K562 (cell line): ENCODE data around the gene EMC1. TPM values are rescaled to one million over a fixed set of nuclear protein-coding genes. Genes with fewer than 3 reads are reported as not detected.
A peak's percentile ranks its signal among the peaks of the same experiment; 100 is the strongest.

Source experiments
- BRF2 ChIP-seq: IDR thresholded peaks from 3 replicates; pipeline ENCODE4 v1.6.1; 2011; ENCODE audit warnings: borderline replicate concordance, mild to moderate bottlenecking; ENCODE audit not compliant: insufficient read length, insufficient read depth
- CSDE1 ChIP-seq, 2 experiments: fragments of 450-650 bp; IDR thresholded peaks; 2 replicates each; pipeline ENCODE4 v1.6.1; 2016; ENCODE audit warnings: mild to moderate bottlenecking in 1 of 2
- CTBP1 ChIP-seq: fragments of 450-650 bp; IDR thresholded peaks from 2 replicates; pipeline ENCODE4 v1.6.1; 2016; ENCODE audit warnings: borderline replicate concordance
- ETV6 ChIP-seq, 3 experiments: fragments of 150-350 bp in 1 of 3; sonication (generic) in 1 of 3; formaldehyde crosslinking in 1 of 3; IDR thresholded peaks; 2 replicates each; pipeline versions ENCODE4 v1.6.1 to v1.8.0; 2014 to 2022; ENCODE audit warnings: borderline replicate concordance in 2 of 3, low read depth in 2 of 3, antibody characterized with exemption in 1 of 3, low read length in 1 of 3, mild to moderate bottlenecking in 1 of 3, missing genetic modification reagents in 1 of 3
- MAFK ChIP-seq: IDR thresholded peaks from 2 replicates; pipeline ENCODE4 v1.6.1; 2011; ENCODE audit warnings: low read length, improper control_type of control experiment
- NFE2 ChIP-seq: IDR thresholded peaks from 2 replicates; pipeline ENCODE4 v1.6.1; 2014; ENCODE audit warnings: antibody characterized with exemption, low read depth
- NFE2L1 ChIP-seq: fragments of 450-650 bp; IDR thresholded peaks from 2 replicates; pipeline ENCODE4 v1.6.1; 2016; ENCODE audit warnings: missing genetic modification characterization, low read depth, mild to moderate bottlenecking, missing compliant biosample characterization, moderate library complexity, borderline replicate concordance
- NKRF ChIP-seq: fragments of 450-650 bp; IDR thresholded peaks from 2 replicates; pipeline ENCODE4 v1.6.1; 2016; ENCODE audit warnings: borderline replicate concordance
- RBM15 ChIP-seq: fragments of 200-400 bp; formaldehyde crosslinking; IDR thresholded peaks from 2 replicates; pipeline ENCODE4 v1.6.1; 2018; ENCODE audit warnings: mild to moderate bottlenecking, low read length, moderate library complexity; ENCODE audit not compliant: insufficient read depth
- RFX7 ChIP-seq: fragments of 250-450 bp; sonication (Bioruptor Pico); IDR thresholded peaks from 2 replicates; pipeline ENCODE4 v1.5.1; 2021; ENCODE audit warnings: mild to moderate bottlenecking
- SP1 ChIP-seq: sonication (generic); formaldehyde crosslinking; IDR thresholded peaks from 2 replicates; pipeline ENCODE4 v1.8.1; 2022; ENCODE audit warnings: mild to moderate bottlenecking, missing genetic modification reagents
- STAT6 ChIP-seq: sonication (generic); formaldehyde crosslinking; IDR thresholded peaks from 2 replicates; pipeline ENCODE4 v1.8.1; 2023; ENCODE audit warnings: mild to moderate bottlenecking, missing genetic modification reagents
- TCF3 ChIP-seq: sonication (generic); formaldehyde crosslinking; IDR thresholded peaks from 2 replicates; pipeline ENCODE4 v1.4.0; 2020; ENCODE audit warnings: mild to moderate bottlenecking, missing genetic modification reagents
- THRAP3 ChIP-seq: fragments of 450-650 bp; IDR thresholded peaks from 2 replicates; pipeline ENCODE4 v1.6.1; 2016; ENCODE audit warnings: mild to moderate bottlenecking, inconsistent platforms, borderline replicate concordance
- U2AF2 ChIP-seq: fragments of 200-400 bp; formaldehyde crosslinking; optimal IDR thresholded peaks from 2 replicates; pipeline ENCODE3; 2017; ENCODE audit warnings: low read depth, mild to moderate bottlenecking, low read length
- ZBTB26 ChIP-seq: fragments of 450-650 bp; formaldehyde crosslinking; IDR thresholded peaks from 2 replicates; pipeline ENCODE4 v1.4.0; 2022; ENCODE audit warnings: missing genetic modification characterization
- ZNF324 ChIP-seq: fragments of 250-450 bp; sonication (Bioruptor Pico); IDR thresholded peaks from 2 replicates; pipeline ENCODE4 v1.4.0; 2020; ENCODE audit warnings: mild to moderate bottlenecking
- ZNF639 ChIP-seq, 2 experiments: fragments of 200-800 bp in 1 of 2; sonication (Bioruptor generic) in 1 of 2; sonication (generic) in 1 of 2; formaldehyde crosslinking in 1 of 2; IDR thresholded peaks in 1 of 2; conservative IDR thresholded peaks in 1 of 2; 2 replicates each; pipeline versions ENCODE4 v1.5.0 to v1.6.1; 2016 to 2020; ENCODE audit warnings: missing compliant biosample characterization in 1 of 2, missing genetic modification characterization in 1 of 2, missing genetic modification reagents in 1 of 2
- polyA plus RNA-seq, 8 experiments: library from polyadenylated mRNA; depleted of rRNA in 4 of 8; stranded (reverse) in 5 of 8; unstranded in 3 of 8; fragments of >200 nt; fragmentation: Nextera tagmentation in 2 of 8; fragmentation: Illumina TruSeq in 1 of 8; extraction: Ambion mirVana in 2 of 8; extraction: Trizol in 1 of 8; gene quantifications; 2 replicates each; pipeline versions ENCODE4 v1.2.1 to v1.2.3, GENCODE V29; 2011 to 2014; ENCODE audit warnings: inconsistent platforms in 1 of 8, missing spikeins in 1 of 8
- total RNA-seq, 7 experiments: library from RNA; depleted of rRNA in 6 of 7; stranded (reverse); fragments of >200 nt in 6 of 7; fragmentation: Illumina TruSeq in 2 of 7; extraction: Trizol in 2 of 7; gene quantifications; 2 replicates each; pipeline versions ENCODE4 v1.2.1 to v1.2.3, GENCODE V29; 2011 to 2021; ENCODE audit warnings: low replicate concordance in 1 of 7

The EMC1 gene
- total and polyA plus RNA-seq, 9 of the 15 experiments (the other 6 are each of a cell fraction or from before 2014, with no cell fraction given): 17.8 to 88.2 (median 37.4) TPM

- TF ChIP-seq NFE2L1 (tag): no peak
- TF ChIP-seq RFX7 (CRISPR knock-in tag): no peak
- TF ChIP-seq NFE2: peak; percentile 80
- no peak for TF ChIP-seq SP1 (CRISPR knock-in tag)
- TF ChIP-seq BRF2: no peak
- TF ChIP-seq RBM15: no peak
- no peak for TF ChIP-seq CTBP1
- no peak for TF ChIP-seq ZBTB26 (CRISPR knock-in tag)
- TF ChIP-seq ETV6 (IDR thresholded peaks at IDR 0.05; ENCODE audit: borderline replicate concordance in 1 of 2, low read depth in 2 of 2, low read length in 1 of 2): no peak
- no peak for TF ChIP-seq ETV6 (CRISPR knock-in tag; IDR thresholded peaks at IDR 0.05; ENCODE audit: borderline replicate concordance)
- no peak for TF ChIP-seq U2AF2
- no peak for TF ChIP-seq ZNF324 (CRISPR knock-in tag)
- TF ChIP-seq NKRF: no peak
- no peak for TF ChIP-seq TCF3 (CRISPR knock-in tag)
- 0 out of 4 replicates have a peak, but pooled peaks of 1 of the 2 experiments have one; percentile 27 for TF ChIP-seq CSDE1 (IDR thresholded peaks at IDR 0.05)
- 0 out of 2 replicates have a peak, but pooled peaks have one; percentile 35 for TF ChIP-seq THRAP3
- no peak for TF ChIP-seq MAFK
- no peak for TF ChIP-seq ZNF639 (CRISPR knock-in tag; conservative IDR thresholded peaks at IDR 0.05 in 1 of 2, IDR thresholded peaks at IDR 0.05 in 1 of 2)
- TF ChIP-seq STAT6 (CRISPR knock-in tag): no peak
Observed at GRCh38 chr1:19204446-19205266, 46.7 kb downstream of the EMC1 start (continued).
